NCI-H128 (cell line): ENCODE data around the gene RBM17.
"Not testable (repeated sequence)": the region's sequence is repeated elsewhere in the genome, so short reads cannot be mapped to it uniquely, and the experiment has no call there.

Source experiments
- DNase-seq: peaks from one replicate; lab custom pipeline; 2025; ENCODE audit not compliant: unreplicated experiment; lab: John Stamatoyannopoulos, UW

Gene RBM17

GRCh38 chr10:6135039-6135438 lies 46.2 kb downstream of the RBM17 start:
- DNase-seq: no peak

GRCh38 chr10:6135589-6136168 lies 46.8 kb downstream of the RBM17 start:
- DNase-seq: no peak

- DNase-seq: no peak
Observed at GRCh38 chr10:6136215-6137201, 47.7 kb downstream of the RBM17 start.

GRCh38 chr10:6138456-6138855 lies 49.6 kb downstream of the RBM17 start:
- DNase-seq: no peak

GRCh38 chr10:6139470-6139869 lies 50.6 kb downstream of the RBM17 start:
- no peak for DNase-seq

- DNase-seq: no peak
Observed at GRCh38 chr10:6140141-6140841, 51.5 kb downstream of the RBM17 start.

GRCh38 chr10:6140965-6141295 lies 52.1 kb downstream of the RBM17 start:
- DNase-seq: no peak

GRCh38 chr10:6141296-6142151 lies 52.7 kb downstream of the RBM17 start:
- DNase-seq: no peak

GRCh38 chr10:6142186-6142585 lies 53.4 kb downstream of the RBM17 start:
- DNase-seq: not testable (repeated sequence)

- DNase-seq: no peak
Observed at GRCh38 chr10:6142644-6143043, 53.8 kb downstream of the RBM17 start.

GRCh38 chr10:6143181-6143580 lies 54.3 kb downstream of the RBM17 start:
- no peak for DNase-seq

GRCh38 chr10:6144406-6145165 lies 55.8 kb downstream of the RBM17 start:
- DNase-seq: peak; percentile 5

- DNase-seq: no peak
Observed at GRCh38 chr10:6145166-6145987, 56.5 kb downstream of the RBM17 start.

GRCh38 chr10:6146013-6146785 lies 57.4 kb downstream of the RBM17 start:
- DNase-seq: no peak

GRCh38 chr10:6146921-6147320 lies 58.1 kb downstream of the RBM17 start:
- no peak for DNase-seq

- no peak for DNase-seq
Observed at GRCh38 chr10:6148251-6148701, 59.4 kb downstream of the RBM17 start.

GRCh38 chr10:6148908-6149307 lies 60.1 kb downstream of the RBM17 start:
- DNase-seq: no peak
